ENCODE results near the gene PCSK6.
"Not testable (repeated sequence)": the region's sequence is repeated elsewhere in the genome, so short reads cannot be mapped to it uniquely, and the experiment has no call there.

The PCSK6 gene

GRCh38 chr15:101296418-101297405 is 192.8 kb downstream of the PCSK6 start:
- peak; percentile 14 for DNase-seq

- DNase-seq: no peak
These were observed 193.8 kb downstream of the PCSK6 start for GRCh38 chr15:101295607-101296161.

- DNase-seq: peak; percentile 99
These were observed 194.5 kb downstream of the PCSK6 start, which contains the start of gene SNRPA1 for GRCh38 chr15:101294731-101295606. Gene SNRPA1, minus strand, starts transcription at chr15:101295248. Its CDS starts 70 bp downstream, at chr15:101295178.

DNA sequence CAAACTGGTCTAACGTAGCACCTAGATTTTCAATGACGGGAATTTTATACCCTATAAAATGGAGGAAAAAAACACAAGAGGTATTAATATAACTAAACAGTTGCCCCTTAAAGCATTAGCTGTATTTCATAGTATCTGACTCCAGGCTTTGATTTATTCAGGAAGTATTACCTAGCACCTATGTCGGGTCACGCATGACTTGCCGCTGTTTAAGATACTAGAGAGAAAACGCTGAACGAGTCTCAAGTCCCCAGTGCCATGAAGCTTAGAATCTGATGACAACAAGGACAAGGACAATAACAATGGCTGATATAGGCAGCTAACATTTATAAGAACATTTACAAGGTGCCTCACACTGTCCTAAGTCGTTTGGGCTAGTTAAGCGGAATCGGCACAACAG is 196.4 kb downstream of the PCSK6 start:
- DNase-seq: peak; percentile 23

DNA sequence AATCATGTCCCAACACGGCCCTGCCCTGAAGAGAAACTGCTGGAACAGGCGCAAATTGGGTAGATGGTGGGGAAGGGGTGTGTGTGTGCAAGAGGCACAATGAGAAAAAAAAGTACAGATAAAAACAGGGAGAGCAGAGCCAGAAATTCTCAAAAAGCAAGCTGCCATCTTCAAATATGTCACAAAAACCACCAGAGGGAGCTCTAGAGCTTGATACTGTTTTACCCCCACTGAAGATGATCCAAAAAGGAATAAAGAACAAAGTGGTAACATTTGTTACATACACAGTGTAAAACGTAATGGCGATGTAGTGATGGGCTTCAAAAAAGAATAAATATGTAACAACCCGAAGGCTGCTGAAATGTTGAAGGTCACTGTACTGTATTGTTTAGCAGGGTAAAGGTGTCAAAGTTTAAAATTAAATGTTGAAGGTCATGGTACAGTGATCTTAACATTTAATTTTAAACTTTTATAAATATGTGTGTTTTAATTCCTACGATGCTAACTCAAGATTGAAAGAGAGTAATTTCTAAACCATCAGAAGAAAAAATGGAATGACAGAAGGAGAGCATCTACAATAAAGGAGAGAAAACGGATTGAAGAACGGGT is 200.5 kb downstream of the PCSK6 start:
- DNase-seq: peak; percentile 13

GRCh38 chr15:101287342-101287741 is 202.2 kb downstream of the PCSK6 start:
- not testable (repeated sequence) for DNase-seq

DNA sequence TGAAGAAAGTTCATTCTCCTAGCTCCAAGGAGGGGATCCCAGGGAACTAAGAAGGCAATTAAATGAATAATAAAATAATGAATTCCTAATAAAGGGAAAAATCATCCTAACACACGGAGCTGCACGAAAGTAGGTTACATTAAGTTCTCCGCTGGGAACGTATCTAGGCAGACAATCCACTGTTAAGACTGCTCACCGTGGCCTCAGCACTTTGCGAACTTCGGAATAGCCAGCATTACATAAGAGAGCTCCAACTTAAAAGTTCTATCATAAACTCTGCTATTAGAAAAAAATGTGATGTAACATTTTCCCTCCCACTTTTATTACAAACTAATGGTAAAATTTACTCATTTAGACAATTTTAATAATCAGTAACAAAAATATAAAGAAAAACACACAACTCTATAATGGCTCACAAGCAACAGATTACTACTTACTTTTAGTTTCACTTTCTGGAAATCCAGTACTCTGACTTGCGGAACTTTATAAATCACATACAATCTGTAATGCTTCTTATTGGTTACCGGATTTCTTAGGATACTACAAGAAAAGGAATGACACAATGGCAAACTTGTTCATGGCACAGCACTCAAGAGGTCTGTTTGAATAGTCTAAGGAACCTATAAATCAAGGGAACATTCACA is 202.9 kb downstream of the PCSK6 start:
- peak; percentile 5 for DNase-seq

- peak; percentile 12 for DNase-seq
These were observed 205.6 kb downstream of the PCSK6 start for GRCh38 chr15:101283931-101284330.

DNA sequence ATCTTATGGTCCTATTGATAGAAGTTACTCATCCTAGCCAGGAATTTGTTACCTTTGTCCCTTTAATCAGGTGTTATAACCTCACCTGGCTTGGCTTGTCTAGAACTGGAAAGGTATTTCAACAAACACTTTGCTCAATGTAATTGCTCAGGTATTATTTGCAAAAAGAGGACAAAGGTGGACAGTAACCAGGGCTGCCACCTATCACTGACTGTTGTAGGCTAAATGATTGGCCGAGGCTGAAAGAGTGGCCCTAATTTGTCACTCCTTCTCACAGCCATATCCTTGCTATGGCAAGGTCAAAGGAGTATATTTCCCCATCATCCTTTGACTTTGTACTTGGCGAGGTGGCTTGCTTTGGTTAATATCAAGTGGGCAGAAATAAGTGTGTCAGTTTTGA is 209.5 kb downstream of the PCSK6 start:
- DNase-seq: no peak

DNA sequence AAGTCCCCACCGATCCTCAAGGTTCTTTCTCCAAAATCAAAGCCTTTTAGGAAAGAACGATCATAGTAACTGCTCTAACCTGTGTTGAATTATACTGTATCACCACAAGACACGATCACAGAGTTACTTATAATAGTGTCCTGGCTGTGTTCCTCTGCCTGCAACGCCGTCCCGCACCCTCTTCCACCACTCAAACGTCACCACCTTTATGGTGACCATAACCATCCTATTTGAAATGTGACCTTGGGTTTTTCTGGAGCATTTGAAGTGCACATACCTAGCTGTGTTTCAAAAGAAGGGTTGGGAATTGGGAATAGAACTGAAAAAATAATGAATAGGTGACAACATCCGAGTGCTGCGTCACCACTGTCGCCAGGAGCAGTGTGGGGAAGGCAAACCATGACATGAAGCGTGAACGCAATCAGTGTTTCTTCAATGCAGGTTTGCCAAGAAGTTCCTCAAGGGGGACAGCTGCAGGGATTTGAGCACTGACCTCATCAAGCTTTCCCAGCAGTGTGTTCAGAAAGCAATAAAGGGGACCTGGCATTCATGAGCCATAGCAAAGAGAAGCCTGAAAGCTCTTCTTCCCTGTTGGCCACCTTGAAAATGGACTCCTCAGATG is 211.5 kb downstream of the PCSK6 start:
- DNase-seq: no peak

DNA sequence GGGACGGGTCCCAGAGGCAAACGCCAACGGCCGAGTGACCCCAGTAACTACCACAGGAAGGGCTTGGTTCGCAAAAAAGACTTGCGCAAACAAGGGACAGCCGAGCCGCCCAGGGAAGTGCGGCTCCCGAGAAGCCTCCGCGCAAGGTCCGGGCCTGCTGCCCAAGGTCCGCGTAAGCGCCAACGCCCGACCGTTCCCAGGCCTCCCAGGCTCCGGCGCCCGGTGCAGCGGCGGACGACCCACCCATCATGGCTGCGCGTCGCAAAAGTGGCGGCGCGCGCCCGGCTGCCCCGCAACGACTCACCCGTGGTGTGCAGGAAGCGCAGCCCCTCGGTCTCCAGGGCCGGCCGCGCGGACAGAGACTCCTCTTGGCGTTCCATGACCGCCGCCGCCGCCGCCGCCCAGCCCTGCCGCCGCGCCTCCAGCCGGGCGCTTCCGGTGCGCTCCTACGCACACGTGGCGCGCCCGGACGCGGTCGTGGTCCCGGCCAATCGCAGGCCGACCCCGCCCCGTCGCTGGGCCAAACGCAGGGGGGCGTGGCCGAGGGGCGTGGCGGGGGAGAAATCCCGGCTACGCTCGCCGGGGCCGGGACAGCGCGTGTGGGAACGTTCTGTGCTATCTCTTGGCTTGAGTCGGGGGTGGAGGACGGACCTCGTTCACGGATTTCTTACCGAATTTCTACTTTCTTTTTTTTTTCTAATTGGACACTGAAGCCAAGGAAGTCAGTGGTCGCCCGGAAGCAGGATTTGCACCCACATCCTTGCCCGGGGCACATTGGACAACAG is 212.3 kb downstream of the PCSK6 start, which contains the start of gene SELENOS:
Gene SELENOS (minus strand): TSS at position 448 of the 785 bp plus-strand sequence. CDS start 68 bp downstream, at position 380.
- peak; percentile 95 for DNase-seq

GRCh38 chr15:101276501-101277037 is 212.9 kb downstream of the PCSK6 start:
- DNase-seq: peak; percentile 44

DNA sequence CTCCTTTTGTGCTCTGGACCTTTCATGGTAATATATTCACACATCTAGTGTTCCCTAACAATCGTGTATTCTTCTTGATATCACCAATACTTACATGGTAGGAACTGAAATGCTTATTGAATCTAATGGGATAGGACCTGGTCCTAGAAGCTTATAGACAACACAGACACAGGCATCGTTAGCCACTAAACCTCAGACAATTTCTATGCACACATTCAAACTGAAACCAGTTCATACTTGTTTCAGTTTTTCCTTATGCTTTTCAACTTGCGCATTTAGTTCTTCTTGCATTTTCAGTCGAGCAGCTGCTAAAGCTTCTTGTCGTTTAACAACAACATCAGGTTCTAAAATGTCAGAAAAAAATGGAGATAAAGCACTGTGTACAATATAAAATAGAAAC is 214.5 kb downstream of the PCSK6 start:
- no peak for DNase-seq

DNA sequence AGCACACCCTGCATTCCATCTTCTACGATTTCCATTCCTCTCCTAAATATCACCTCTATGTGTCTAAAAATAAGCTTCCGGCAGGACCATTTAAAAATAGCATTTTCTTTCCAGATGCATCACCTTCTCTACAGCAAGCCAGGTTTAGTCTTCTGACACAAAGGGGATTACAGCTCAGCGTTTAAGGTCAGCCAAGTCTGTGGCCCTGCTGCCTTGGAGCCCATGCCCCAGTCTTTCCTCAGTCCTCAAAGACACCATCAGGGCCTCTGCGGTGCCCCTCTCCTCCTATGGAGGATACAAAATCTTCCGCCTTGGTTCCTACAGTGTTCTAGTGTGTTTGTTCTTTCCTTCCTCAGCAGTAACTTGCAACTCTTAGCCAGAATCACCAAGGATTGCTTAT is 216.0 kb downstream of the PCSK6 start:
- DNase-seq: no peak

DNA sequence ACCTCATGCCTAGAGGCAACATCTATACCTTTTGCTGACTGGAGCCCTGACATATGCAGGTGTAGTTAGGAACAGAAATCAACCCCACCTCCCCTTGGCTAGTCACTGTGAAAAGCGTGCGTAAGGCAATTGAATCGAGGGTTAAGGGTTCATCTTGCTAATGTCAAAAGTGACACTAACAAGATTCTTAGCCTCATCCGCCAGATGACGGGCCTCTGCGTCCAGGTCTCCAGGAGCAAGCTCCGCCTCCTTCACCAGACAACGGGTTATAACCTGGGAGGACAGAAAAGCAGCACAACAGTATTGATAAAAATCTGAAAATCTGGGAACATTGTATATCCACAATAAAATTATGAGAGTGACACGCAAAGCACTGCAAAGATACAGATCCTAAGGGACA is 216.9 kb downstream of the PCSK6 start:
- no peak for DNase-seq

- DNase-seq: no peak
These were observed 219.9 kb downstream of the PCSK6 start for GRCh38 chr15:101269479-101270223.

- no peak for DNase-seq
These were observed 222.0 kb downstream of the PCSK6 start for GRCh38 chr15:101267320-101268104.

DNA sequence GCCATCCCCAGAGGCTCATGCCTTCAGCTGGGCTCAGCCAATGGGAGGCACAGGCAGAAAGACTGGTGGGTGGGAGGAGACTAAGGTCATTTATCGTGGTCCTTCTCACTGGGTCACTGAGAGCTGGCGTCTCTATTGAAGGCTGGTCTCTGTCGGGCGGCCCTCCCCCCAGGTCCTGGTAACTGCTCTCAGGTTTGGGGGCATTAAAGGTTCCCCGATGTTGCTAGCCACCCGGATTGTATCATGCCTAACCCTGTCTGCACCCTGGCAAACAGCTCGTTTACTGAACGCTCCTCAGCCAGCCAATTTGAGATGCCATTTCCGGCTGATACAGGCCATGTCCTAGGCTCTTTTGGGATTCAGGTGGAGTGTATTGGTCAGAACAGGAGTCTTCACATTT is 222.7 kb downstream of the PCSK6 start:
- DNase-seq: no peak

- DNase-seq: no peak
These were observed 223.5 kb downstream of the PCSK6 start for GRCh38 chr15:101266034-101266433.
